Neural progenitor cell (in vitro differentiated cells): ENCODE measurements around the gene NPTN.

Experiments used
- CTCF ChIP-seq: fragments of 200-600 bp; sonication (generic); IDR thresholded peaks from 2 replicates; pipeline ENCODE4 v1.5.1; 2017; ENCODE audit warnings: antibody characterized with exemption, mild to moderate bottlenecking
- EZH2 ChIP-seq: fragments of 200-600 bp; sonication (generic); IDR thresholded peaks from 2 replicates; pipeline ENCODE4 v1.6.1; 2017; ENCODE audit warnings: antibody characterized with exemption, mild to moderate bottlenecking, moderate library complexity
- EZH2phosphoT487 ChIP-seq: fragments of 200-600 bp; sonication (generic); IDR thresholded peaks from 2 replicates; pipeline ENCODE4 v1.6.1; 2017; ENCODE audit warnings: antibody characterized with exemption

- TF ChIP-seq CTCF (no peak), EZH2 (no peak), EZH2phosphoT487 (no peak)
These were observed 21.5 kb upstream of the NPTN start for GRCh38 chr15:73654659-73655058.
